LNCaP clone FGC (cell line): ENCODE data around the gene BCL3.

Source experiments
- DNase-seq: peaks from one replicate; pipeline ENCODE4 v3.0.0-alpha.2; 2011; ENCODE audit warnings: low read depth
- H3K4me3 ChIP-seq: 2 replicates; pipeline ENCODE4 v1.5.1; 2011; ENCODE audit warnings: mild to moderate bottlenecking, low read depth, low read length, control low read depth
- TF ChIP-seq, protein P1 (sequence below): IDR thresholded peaks from 2 replicates; pipeline ENCODE4 v1.5.1; 2012; ENCODE audit warnings: mild to moderate bottlenecking; ENCODE audit not compliant: control insufficient read depth, insufficient read depth; ENCODE audit errors: extremely low read depth

The BCL3 gene

DNA sequence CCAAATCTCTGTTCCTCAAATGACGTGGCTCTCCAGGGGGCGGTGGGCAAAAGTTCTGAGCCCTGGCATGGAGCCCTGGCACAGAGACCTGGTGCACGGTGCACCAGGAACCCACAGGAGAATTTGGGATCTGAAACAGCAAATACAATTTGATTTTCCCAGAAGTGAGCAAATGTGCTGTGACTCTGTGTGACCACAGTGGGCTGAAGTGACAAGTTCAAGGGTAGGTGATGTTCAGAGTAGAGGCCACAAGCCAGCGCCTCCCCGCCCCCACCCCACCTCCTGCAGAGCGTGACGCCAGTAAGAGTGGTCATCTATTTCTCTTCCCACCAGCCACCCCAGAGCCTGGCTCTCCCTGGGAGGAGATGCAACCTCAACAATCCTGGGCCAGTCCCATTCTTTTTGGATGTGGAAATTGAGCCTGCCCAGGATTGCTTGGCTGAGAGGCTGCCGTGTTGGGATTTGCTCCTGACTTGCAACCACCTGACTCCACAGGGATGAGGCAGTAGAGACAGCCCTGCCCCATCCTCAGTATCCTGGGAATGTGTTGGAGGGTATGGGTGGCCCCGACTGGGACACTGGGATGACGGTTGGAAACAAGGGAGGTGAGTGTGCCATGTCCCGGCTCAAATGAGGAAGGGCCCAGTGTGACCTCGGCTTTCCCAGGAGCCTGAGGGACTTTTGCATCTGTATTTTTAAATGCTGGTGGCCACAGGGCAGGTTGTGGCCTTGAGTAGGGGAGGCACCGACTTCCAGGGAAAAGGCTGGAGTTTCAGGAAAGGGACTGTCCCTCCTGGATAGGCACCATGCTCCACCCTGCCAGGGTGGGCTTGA lies 11.1 kb upstream of the BCL3 start:
- no peak for DNase-seq
- TF ChIP-seq, protein P1, sequence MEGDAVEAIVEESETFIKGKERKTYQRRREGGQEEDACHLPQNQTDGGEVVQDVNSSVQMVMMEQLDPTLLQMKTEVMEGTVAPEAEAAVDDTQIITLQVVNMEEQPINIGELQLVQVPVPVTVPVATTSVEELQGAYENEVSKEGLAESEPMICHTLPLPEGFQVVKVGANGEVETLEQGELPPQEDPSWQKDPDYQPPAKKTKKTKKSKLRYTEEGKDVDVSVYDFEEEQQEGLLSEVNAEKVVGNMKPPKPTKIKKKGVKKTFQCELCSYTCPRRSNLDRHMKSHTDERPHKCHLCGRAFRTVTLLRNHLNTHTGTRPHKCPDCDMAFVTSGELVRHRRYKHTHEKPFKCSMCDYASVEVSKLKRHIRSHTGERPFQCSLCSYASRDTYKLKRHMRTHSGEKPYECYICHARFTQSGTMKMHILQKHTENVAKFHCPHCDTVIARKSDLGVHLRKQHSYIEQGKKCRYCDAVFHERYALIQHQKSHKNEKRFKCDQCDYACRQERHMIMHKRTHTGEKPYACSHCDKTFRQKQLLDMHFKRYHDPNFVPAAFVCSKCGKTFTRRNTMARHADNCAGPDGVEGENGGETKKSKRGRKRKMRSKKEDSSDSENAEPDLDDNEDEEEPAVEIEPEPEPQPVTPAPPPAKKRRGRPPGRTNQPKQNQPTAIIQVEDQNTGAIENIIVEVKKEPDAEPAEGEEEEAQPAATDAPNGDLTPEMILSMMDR, result no peak
- H3K4me3 ChIP-seq, result no peak overlapping the region

DNA sequence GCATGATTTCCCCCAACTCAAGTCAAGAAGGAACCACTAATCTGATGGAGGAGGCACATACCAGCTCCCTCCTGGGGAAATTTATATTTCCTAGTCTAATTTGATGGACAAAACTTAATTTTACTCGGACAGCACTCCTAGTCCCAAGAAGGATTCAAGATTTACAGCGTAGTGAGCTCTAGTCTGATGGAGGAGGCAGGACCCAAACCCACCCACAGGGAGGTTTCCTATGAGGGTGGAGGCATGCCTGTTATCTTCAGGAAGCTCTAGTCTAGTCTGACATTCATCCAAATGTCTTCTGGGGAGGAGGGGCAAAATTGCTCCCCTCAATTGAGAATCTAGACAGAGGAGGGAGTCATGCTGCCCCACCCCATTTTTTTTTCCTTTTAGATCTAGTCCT lies 10.4 kb upstream of the BCL3 start:
- no peak for DNase-seq
- no peak overlapping the region for H3K4me3 ChIP-seq
- TF ChIP-seq, protein P1, result no peak

DNA sequence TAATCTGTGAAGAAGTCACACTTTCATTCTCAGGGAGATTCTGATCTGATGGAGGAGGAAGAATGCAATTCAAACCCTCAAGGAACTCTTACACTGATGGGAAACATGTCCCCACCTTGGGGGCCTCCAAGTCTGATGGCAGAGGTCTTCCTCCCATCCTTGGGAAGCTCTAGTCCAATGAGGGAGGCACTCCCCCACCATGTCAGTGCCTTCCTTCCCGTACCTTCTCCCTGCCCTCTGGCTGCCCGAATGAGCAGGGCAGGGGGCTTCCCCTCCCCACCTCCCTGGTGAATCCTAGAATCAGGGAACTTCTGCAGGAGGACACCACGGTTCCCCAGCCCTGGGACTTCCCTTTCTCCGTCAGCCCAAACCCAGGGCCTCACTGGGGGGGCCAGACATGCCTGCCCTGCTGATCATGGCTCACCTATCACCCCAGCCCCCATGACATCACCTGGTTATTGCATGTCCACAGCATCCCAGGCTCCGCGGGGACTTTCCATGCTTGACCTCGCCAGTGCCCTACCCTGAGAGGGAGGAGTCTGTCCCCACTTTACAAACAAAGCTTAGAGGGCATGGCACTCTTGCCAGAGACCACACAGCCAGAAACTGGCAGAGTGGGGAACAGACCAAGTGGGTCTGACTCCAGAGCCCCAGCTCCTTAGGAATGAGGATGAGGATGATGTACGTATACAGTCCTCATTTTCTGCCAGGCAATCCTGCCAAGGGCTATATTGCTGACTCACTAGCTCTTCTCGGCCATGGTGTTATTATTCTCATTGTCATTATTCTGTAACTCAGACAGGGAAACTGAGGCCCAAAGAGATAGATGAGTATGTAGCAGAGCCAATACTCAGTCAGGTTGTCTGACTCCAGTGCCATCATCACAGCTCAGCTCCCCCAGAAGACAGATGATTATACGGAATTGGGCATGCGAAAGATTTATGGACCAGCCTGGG lies 9.6 kb upstream of the BCL3 start:
- TF ChIP-seq, protein P1, result no peak
- H3K4me3 ChIP-seq, result no peak overlapping the region
- DNase-seq, result no peak

DNA sequence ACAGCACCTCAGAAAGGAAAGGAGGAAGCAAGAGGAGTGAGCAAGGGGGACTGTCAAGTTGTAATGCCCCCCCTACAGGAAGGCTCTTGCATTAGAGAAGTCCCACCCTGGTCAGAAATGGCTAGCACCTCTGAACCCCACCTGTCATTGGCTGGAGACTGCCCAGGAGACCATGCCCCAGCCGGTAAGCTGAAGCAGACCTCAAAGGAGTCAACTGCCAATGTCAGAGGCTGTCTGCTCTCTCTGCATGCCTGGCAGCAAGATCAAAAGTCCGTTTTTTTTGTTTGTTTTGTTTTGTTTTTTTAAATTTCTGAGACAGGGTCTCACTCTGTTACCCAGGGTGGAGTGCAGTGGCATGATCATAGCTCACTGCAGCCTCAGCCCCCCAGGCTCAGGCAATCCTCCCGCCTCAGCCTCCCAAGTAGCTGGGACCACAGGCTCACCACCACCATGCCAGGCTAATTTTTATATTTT lies 8.1 kb upstream of the BCL3 start:
- DNase-seq, result no peak
- H3K4me3 ChIP-seq, result no peak overlapping the region
- TF ChIP-seq, protein P1, result no peak

DNA sequence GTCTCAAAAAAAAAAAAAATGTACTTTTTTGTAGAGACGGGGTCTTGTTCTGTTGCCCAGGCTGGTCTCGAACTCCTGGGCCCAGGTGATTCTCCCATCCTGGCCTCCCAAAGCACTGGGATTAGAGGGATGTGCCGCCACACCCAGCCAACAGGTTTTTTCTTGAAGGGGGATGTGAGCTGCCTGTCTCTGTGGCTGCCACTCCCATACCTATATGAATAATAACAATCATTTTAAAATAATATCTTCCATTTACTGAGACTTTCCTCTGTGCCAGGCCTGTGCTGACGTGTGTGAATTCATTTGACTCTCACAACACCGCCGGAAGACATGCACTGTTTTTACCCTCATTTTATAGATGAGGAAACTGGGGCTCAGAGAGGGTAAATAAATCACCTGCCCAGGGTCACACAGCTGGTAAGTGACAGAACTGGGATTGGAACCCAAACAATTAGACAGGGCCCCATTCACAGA lies 7.2 kb upstream of the BCL3 start:
- H3K4me3 ChIP-seq, result no peak overlapping the region
- no peak for DNase-seq
- TF ChIP-seq, protein P1, result no peak

DNA sequence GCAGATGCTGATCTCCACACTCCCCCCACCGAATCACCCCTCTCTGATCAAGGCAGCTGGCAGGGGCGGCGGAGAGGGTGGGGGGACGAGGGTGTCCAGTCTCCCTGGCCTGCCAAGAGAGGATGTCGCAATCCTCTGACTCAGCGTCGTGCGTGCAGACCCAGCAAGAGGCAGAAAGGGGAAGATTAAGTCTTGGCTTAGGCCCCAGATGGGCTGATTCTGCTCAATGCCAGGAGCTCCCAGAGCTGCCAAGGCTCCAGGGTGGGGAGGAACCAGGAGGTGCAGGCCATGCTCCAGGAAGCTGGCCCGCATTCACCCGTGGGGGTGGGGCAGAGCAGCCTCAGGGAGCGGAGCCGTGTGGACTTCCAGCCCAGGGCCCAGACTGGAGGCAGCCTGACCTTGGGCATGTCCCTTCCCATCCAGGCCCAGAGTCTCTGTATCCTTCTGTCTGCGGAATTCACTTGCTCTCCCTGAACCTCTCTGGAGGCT lies 6.6 kb upstream of the BCL3 start:
- H3K4me3 ChIP-seq, result no peak overlapping the region
- TF ChIP-seq, protein P1, result no peak
- DNase-seq, result peak; percentile 97
